K562 (cell line): ENCODE results near the gene TBP.

Experiments
- BRCA1 ChIP-seq, 2 experiments: fragments of 450-650 bp in 1 of 2; sonication (generic) in 1 of 2; formaldehyde crosslinking in 1 of 2; IDR thresholded peaks; 2 replicates each; pipeline versions ENCODE4 v1.5.0 to v1.6.1; 2017 to 2020; ENCODE audit warnings: mild to moderate bottlenecking in 1 of 2, missing genetic modification reagents in 1 of 2
- ESRRA ChIP-seq: fragments of 450-650 bp; IDR thresholded peaks from 2 replicates; pipeline ENCODE4 v1.6.1; 2014; ENCODE audit warnings: low read depth, mild to moderate bottlenecking, moderate library complexity, borderline replicate concordance
- MAZ ChIP-seq, 2 experiments: fragments of 450-650 bp in 1 of 2; sonication (generic) in 1 of 2; formaldehyde crosslinking; IDR thresholded peaks in 1 of 2; conservative IDR thresholded peaks in 1 of 2; 2 replicates each; pipeline versions ENCODE4 v1.4.0 to v1.5.0; 2020; ENCODE audit warnings: mild to moderate bottlenecking in 1 of 2, missing genetic modification reagents in 1 of 2
- NCOA6 ChIP-seq: fragments of 450-650 bp; IDR thresholded peaks from 2 replicates; pipeline ENCODE4 v1.6.1; 2017; ENCODE audit warnings: mild to moderate bottlenecking
- RAD21 ChIP-seq, 2 experiments: fragments of 250-450 bp in 1 of 2; fragments of 450-650 bp in 1 of 2; sonication (Bioruptor Pico) in 1 of 2; formaldehyde crosslinking in 1 of 2; IDR thresholded peaks in 1 of 2; conservative IDR thresholded peaks in 1 of 2; 2 replicates each; pipeline versions ENCODE4 v1.4.0 to v1.8.0; 2020 to 2022; ENCODE audit warnings: mild to moderate bottlenecking in 2 of 2, moderate library complexity in 1 of 2
- SIN3A ChIP-seq, 2 experiments: fragments of 150-350 bp in 1 of 2; IDR thresholded peaks; 2 replicates each; pipeline ENCODE4 v1.6.1; 2011 to 2016; ENCODE audit warnings: borderline replicate concordance in 2 of 2, low read depth in 2 of 2, low read length in 2 of 2, mild to moderate bottlenecking in 2 of 2, moderate library complexity in 2 of 2; ENCODE audit not compliant: control insufficient read depth in 1 of 2
- TAF1 ChIP-seq: IDR thresholded peaks from 2 replicates; pipeline ENCODE4 v1.6.1; 2011; ENCODE audit warnings: mild to moderate bottlenecking, low read length, moderate library complexity; ENCODE audit not compliant: insufficient read depth, control insufficient read depth, severe bottlenecking; ENCODE audit errors: extremely low read depth
- TF ChIP-seq, protein P1 (sequence below), 3 experiments: IDR thresholded peaks in 2 of 3; conservative IDR thresholded peaks in 1 of 3; 2 replicates each; pipeline ENCODE4 v1.5.1; 2011 to 2012; ENCODE audit warnings: low read length in 3 of 3, mild to moderate bottlenecking in 3 of 3, control low read depth in 2 of 3, improper control_type of control experiment in 1 of 3, inconsistent platforms in 1 of 3, low read depth in 1 of 3, mixed read lengths in 1 of 3, moderate library complexity in 1 of 3; ENCODE audit not compliant: insufficient read depth in 2 of 3
- TF ChIP-seq, protein P2 (sequence below): sonication (generic); formaldehyde crosslinking; IDR thresholded peaks from 2 replicates; pipeline ENCODE4 v1.8.1; 2023; ENCODE audit warnings: mild to moderate bottlenecking, missing genetic modification reagents, moderate library complexity

DNA sequence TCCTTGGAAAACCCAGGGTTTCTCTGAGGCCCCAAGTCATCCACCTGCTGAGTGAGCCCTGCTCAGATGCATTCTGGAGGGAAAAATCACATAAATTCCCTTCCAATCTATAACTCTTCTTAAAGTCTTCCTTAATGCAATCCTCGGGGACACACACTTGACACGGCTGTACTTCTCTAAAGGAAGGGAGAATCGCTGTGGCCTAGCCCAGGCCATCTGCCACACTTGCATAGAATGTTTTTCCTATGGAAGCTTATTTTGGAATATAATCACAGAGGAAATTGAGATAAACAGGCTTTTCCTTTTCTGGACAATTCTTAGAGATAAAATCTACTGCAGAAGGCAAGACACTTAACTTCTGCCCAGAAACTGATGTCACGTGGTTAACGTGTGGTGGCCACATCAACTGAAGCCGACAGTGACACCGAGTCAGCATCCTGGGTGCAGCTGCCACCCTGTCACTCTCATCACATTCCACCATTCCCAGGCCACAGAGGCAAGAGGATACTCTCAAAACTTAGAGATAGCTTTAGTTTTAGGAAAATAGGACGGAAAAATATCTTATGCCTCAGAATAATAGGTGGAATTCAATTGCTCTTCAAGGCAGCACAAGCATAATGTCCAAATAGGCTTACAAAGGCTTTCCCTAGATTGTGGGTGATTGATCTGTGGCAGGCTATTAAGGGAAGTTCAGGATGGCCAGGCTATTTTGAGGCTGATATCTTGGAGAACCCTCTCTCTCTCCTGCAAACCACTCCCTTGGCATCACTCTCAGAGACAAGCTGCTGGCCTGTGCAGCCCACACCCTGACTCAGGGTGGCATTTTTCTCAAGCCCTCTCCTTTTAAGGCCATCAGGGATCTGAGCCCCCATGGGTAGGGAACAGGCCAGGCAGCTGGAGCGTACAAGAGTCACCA is 30.7 kb upstream of the TBP start:
- TF ChIP-seq SIN3A (IDR thresholded peaks at IDR 0.05; ENCODE audit: borderline replicate concordance in 2 of 2, control insufficient read depth in 1 of 2, low read depth in 2 of 2, low read length in 2 of 2): no peak
- no peak for TF ChIP-seq MAZ (CRISPR knock-in tag; conservative IDR thresholded peaks at IDR 0.05 in 1 of 2, IDR thresholded peaks at IDR 0.05 in 1 of 2)
- TF ChIP-seq TAF1: no peak
- no peak for TF ChIP-seq RAD21 (CRISPR knock-in tag; conservative IDR thresholded peaks at IDR 0.05 in 1 of 2, IDR thresholded peaks at IDR 0.05 in 1 of 2)
- TF ChIP-seq, protein P1, sequence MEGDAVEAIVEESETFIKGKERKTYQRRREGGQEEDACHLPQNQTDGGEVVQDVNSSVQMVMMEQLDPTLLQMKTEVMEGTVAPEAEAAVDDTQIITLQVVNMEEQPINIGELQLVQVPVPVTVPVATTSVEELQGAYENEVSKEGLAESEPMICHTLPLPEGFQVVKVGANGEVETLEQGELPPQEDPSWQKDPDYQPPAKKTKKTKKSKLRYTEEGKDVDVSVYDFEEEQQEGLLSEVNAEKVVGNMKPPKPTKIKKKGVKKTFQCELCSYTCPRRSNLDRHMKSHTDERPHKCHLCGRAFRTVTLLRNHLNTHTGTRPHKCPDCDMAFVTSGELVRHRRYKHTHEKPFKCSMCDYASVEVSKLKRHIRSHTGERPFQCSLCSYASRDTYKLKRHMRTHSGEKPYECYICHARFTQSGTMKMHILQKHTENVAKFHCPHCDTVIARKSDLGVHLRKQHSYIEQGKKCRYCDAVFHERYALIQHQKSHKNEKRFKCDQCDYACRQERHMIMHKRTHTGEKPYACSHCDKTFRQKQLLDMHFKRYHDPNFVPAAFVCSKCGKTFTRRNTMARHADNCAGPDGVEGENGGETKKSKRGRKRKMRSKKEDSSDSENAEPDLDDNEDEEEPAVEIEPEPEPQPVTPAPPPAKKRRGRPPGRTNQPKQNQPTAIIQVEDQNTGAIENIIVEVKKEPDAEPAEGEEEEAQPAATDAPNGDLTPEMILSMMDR (IDR thresholded peaks at IDR 0.05 in 2 of 3, conservative IDR thresholded peaks at IDR 0.05 in 1 of 3; ENCODE audit: insufficient read depth in 2 of 3, low read depth in 1 of 3, low read length in 3 of 3): no peak
- TF ChIP-seq BRCA1 (IDR thresholded peaks at IDR 0.05): no peak
- no peak for TF ChIP-seq BRCA1 (CRISPR knock-in tag; IDR thresholded peaks at IDR 0.05)
- TF ChIP-seq ESRRA: no peak
- TF ChIP-seq, protein P2, sequence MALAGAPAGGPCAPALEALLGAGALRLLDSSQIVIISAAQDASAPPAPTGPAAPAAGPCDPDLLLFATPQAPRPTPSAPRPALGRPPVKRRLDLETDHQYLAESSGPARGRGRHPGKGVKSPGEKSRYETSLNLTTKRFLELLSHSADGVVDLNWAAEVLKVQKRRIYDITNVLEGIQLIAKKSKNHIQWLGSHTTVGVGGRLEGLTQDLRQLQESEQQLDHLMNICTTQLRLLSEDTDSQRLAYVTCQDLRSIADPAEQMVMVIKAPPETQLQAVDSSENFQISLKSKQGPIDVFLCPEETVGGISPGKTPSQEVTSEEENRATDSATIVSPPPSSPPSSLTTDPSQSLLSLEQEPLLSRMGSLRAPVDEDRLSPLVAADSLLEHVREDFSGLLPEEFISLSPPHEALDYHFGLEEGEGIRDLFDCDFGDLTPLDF: no peak
- TF ChIP-seq NCOA6: no peak
